ENCODE measurements around the gene LRP6.

LRP6 gene

GRCh38 chr12:12108441-12109058 lies 158.3 kb downstream of the LRP6 start:
- DNase-seq, result no peak

- no peak for DNase-seq
Measured at GRCh38 chr12:12107678-12108077, 159.2 kb downstream of the LRP6 start.

- DNase-seq, result no peak
Measured at GRCh38 chr12:12099102-12099501, 167.7 kb downstream of the LRP6 start.

GRCh38 chr12:12098691-12099015 lies 168.2 kb downstream of the LRP6 start:
- no peak for DNase-seq

GRCh38 chr12:12097891-12098690 lies 168.8 kb downstream of the LRP6 start:
- no peak for DNase-seq

GRCh38 chr12:12095021-12095420 lies 171.8 kb downstream of the LRP6 start:
- DNase-seq, result no peak

- no peak for DNase-seq
Measured at GRCh38 chr12:12094481-12094880, 172.4 kb downstream of the LRP6 start.

GRCh38 chr12:12091977-12092663 lies 174.7 kb downstream of the LRP6 start:
- no peak for DNase-seq

- no peak for DNase-seq
Measured at GRCh38 chr12:12091071-12091470, 175.8 kb downstream of the LRP6 start.

- no peak for DNase-seq
Measured at GRCh38 chr12:12088761-12089160, 178.1 kb downstream of the LRP6 start.

- DNase-seq, result no peak
Measured at GRCh38 chr12:12088147-12088546, 178.7 kb downstream of the LRP6 start.

- DNase-seq, result no peak
Measured at GRCh38 chr12:12087693-12088034, 179.2 kb downstream of the LRP6 start.

GRCh38 chr12:12086973-12087692 lies 179.7 kb downstream of the LRP6 start:
- DNase-seq, result no peak

- DNase-seq, result no peak
Measured at GRCh38 chr12:12086362-12086761, 180.5 kb downstream of the LRP6 start.

- no peak for DNase-seq
Measured at GRCh38 chr12:12083688-12084087, 183.2 kb downstream of the LRP6 start.

- DNase-seq, result peak; percentile 50
Measured at GRCh38 chr12:12081836-12082497, 184.9 kb downstream of the LRP6 start.

GRCh38 chr12:12079291-12079690 lies 187.6 kb downstream of the LRP6 start:
- no peak for DNase-seq

GRCh38 chr12:12072064-12072760 lies 194.6 kb downstream of the LRP6 start:
- no peak for DNase-seq

- no peak for DNase-seq
Measured at GRCh38 chr12:12070674-12071656, 195.9 kb downstream of the LRP6 start, which contains the start of gene BCL2L14. Gene BCL2L14, plus strand, starts transcription at chr12:12070939. Its CDS starts 8,367 bp downstream, at chr12:12079306.

GRCh38 chr12:12069821-12070548 lies 196.9 kb downstream of the LRP6 start:
- DNase-seq, result no peak

All from NCI-H774 (cell line).